Measurements from ENCODE around the gene ZNF586. TPM values are rescaled to one million over a fixed set of nuclear protein-coding genes. Genes with fewer than 3 reads are reported as not detected.
A peak's percentile ranks its signal among the peaks of the same experiment; 100 is the strongest.

Gene ZNF586
- total RNA-seq, 4 donors from 2014 or later: 20.6 to 47.4 (median 26.8) TPM

DNA sequence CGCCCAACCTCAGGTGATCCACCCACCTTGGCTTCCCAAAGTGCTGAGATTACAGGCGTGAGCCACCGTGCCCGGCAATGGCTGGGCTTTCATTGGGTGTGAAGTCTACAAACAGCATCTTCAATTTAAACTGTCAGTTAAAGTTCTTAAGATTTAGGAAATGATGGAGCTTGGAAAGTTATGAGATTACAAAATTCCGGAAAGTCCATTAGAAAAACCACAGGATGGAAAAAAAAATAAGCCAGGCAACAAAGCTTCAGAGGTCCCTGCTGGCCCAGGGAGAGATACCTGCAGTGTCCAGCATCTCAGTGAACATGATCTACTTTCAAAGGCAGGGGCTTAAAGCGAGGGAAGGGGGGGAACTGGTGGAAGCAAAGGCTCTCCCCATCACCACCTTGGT, 56.0 kb downstream of the ZNF586 start:
- H3K4me1 ChIP-seq: peaks cover 7% of the 10 kb centered on the region
- WGBS: 93% methylated on average over 6 of the region's 6 CpGs
- TF ChIP-seq CTCF (IDR thresholded peaks at IDR 0.05): no peak
- no peak for TF ChIP-seq EP300 (IDR thresholded peaks at IDR 0.05)
- no peak for TF ChIP-seq POLR2AphosphoS5 (IDR thresholded peaks at IDR 0.05)
- no peak for TF ChIP-seq POLR2A (IDR thresholded peaks at IDR 0.05)

GRCh38 chr19:57829316-57829715, 59.8 kb downstream of the ZNF586 start:
- Histone ChIP-seq H3K36me3 (peaks cover 10% of the 10 kb centered on the region), H3K27me3 (no peaks in the 10 kb centered on the region), H3K9me3 (no peaks in the 10 kb centered on the region), H3K4me3 (no peak overlapping the region), H3K4me1 (peaks cover 3% of the 10 kb centered on the region), H3K27ac (no peak overlapping the region)
- WGBS: 72% methylated on average over 5 of the region's 5 CpGs
- DNase-seq (ENCODE audit: low spot score in 2 of 2): no peak
- TF ChIP-seq POLR2A (IDR thresholded peaks at IDR 0.05): no peak
- no peak for TF ChIP-seq CTCF (IDR thresholded peaks at IDR 0.05)
- no peak for TF ChIP-seq EP300 (IDR thresholded peaks at IDR 0.05)
- TF ChIP-seq POLR2AphosphoS5 (IDR thresholded peaks at IDR 0.05): no peak

More for the DNA sequence above, 56.0 kb downstream of the ZNF586 start:
- Histone ChIP-seq H3K9me3 (no peaks in the 10 kb centered on the region), H3K27me3 (no peaks in the 10 kb centered on the region), H3K4me3 (no peak overlapping the region), H3K27ac (no peak overlapping the region), H3K36me3 (peaks cover 10% of the 10 kb centered on the region)
- no peak for DNase-seq (ENCODE audit: low spot score in 2 of 2)

DNA sequence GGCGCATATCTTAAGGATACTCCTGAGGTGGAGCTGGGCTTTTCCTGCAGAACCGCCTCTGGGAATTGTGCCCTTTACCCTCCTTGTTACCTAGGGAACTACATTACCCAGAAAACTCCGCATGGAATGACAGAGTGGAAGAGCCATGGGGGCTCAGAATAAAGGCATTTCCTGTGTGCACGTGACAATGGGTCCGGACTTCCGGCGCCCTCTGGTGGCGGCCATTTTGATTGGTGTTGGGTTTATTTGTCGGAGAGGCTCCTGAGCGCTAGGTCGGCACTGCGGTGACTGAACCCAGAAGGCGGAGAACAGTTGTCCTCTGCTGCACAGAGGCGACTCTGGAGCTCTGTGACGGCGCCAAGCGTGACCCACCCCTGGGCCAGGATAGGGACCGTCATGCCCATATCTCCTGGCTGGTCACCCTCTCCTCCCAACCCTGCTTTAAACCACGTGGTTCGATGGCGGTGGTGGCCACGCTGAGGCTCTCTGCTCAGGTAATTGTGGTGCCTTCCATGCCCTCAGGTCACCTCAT, 60.7 kb downstream of the ZNF586 start, which contains the start of gene ZNF587B:
Gene ZNF587B, plus strand, starts transcription at position 229 of the 532 bp plus-strand sequence. Its CDS starts 230 bp downstream, at position 459.
- no peak for DNase-seq (ENCODE audit: low spot score in 2 of 2)
- WGBS: 26% methylated on average over 17 of the region's 22 CpGs
- peak within 1 kb of the TSS; percentile 29 for H3K27ac ChIP-seq

More for the DNA sequence above, 60.7 kb downstream of the ZNF586 start, which contains the start of gene ZNF587B:
- no peaks in the 10 kb centered on the region for H3K9me3 ChIP-seq
- peaks cover 3% of the 10 kb centered on the region for H3K4me1 ChIP-seq
- no peaks in the 10 kb centered on the region for H3K27me3 ChIP-seq
- H3K4me3 ChIP-seq: peak within 1 kb of the TSS; percentile 28
- TF ChIP-seq CTCF (IDR thresholded peaks at IDR 0.05) (peak in 1 of 2 donors; percentile 26), POLR2A (IDR thresholded peaks at IDR 0.05) (no peak), POLR2AphosphoS5 (IDR thresholded peaks at IDR 0.05) (no peak)
- H3K36me3 ChIP-seq: peaks cover 10% of the 10 kb centered on the region

Other genes with a start within 250 kb of the ZNF586 start
- gene ZNF549, start 242.3 kb upstream of the ZNF586 start, total RNA-seq: 1 to 10 TPM; 3.4 to 9.5 (median 4.9) TPM
- gene ZNF550, start 209.8 kb upstream of the ZNF586 start, total RNA-seq: 10 to 100 TPM in 2 of 4 donors, 1 to 10 TPM in 2; 6.6 to 21.9 (median 11.3) TPM
- gene ZNF416, start 190.8 kb upstream of the ZNF586 start, total RNA-seq: 1 to 10 TPM; 5.3 to 8.7 (median 6.1) TPM
- gene ZIK1, start 185.5 kb upstream of the ZNF586 start, total RNA-seq: 1 to 10 TPM; 3.0 to 5.7 (median 4.1) TPM
- 1 to 10 TPM; 4.7 to 9.7 (median 7.2) TPM for gene ZNF530, start 169.8 kb upstream of the ZNF586 start, total RNA-seq
- gene ZNF134, start 155.4 kb upstream of the ZNF586 start, total RNA-seq: 10 to 100 TPM; 15.8 to 35.0 (median 21.5) TPM
- gene ZNF211, start 136.5 kb upstream of the ZNF586 start, total RNA-seq: 10 to 100 TPM in 3 of 4 donors, 1 to 10 TPM in 1; 7.5 to 21.3 (median 14.1) TPM
- gene ZSCAN4, start 100.7 kb upstream of the ZNF586 start, total RNA-seq: 1 to 10 TPM in 2 of 4 donors, not detected in 2; 2.3 to 3.9 TPM
- 10 to 100 TPM; 21.5 to 42.3 (median 29.7) TPM for gene ZNF551, start 87.7 kb upstream of the ZNF586 start, total RNA-seq
- 1 to 10 TPM in 2 of 4 donors, under 1 TPM in 1, not detected in 1; 0.13 to 1.3 (median 1.3) TPM for gene ZNF154, start 60.5 kb upstream of the ZNF586 start, total RNA-seq
- 1 to 10 TPM; 2.0 to 8.4 (median 2.8) TPM for gene ZNF671, start 42.1 kb upstream of the ZNF586 start, total RNA-seq
- 10 to 100 TPM; 11.2 to 23.8 (median 15.0) TPM for gene ZNF776, start 22.9 kb upstream of the ZNF586 start, total RNA-seq
- gene ZNF552, start 45.2 kb downstream of the ZNF586 start, total RNA-seq: 10 to 100 TPM in 1 of 4 donors, 1 to 10 TPM in 3; 5.6 to 11.5 (median 8.3) TPM
- 10 to 100 TPM; 15.0 to 28.6 (median 19.6) TPM for gene ZNF587B, start 60.6 kb downstream of the ZNF586 start, total RNA-seq
- gene ZNF587, start 80.2 kb downstream of the ZNF586 start, total RNA-seq: 10 to 100 TPM; 16.4 to 43.2 (median 20.0) TPM
- 10 to 100 TPM in 3 of 4 donors, 1 to 10 TPM in 1; 9.1 to 36.6 (median 18.3) TPM for gene ZNF814, start 119.4 kb downstream of the ZNF586 start, total RNA-seq
- 10 to 100 TPM in 2 of 4 donors, 1 to 10 TPM in 2; 8.0 to 18.5 (median 10.8) TPM for gene ZNF417, start 146.9 kb downstream of the ZNF586 start, total RNA-seq
- 10 to 100 TPM in 1 of 4 donors, 1 to 10 TPM in 3; 1.2 to 33.4 (median 4.5) TPM for gene ZNF418, start 165.7 kb downstream of the ZNF586 start, total RNA-seq
- gene ZNF256, start 178.0 kb downstream of the ZNF586 start, total RNA-seq: 10 to 100 TPM; 10.5 to 15.4 (median 12.7) TPM
- gene C19orf18, start 204.9 kb downstream of the ZNF586 start, total RNA-seq: 1 to 10 TPM in 1 of 4 donors, under 1 TPM in 2, not detected in 1; 0.62 to 1.0 (median 0.83) TPM
- gene ZNF606, start 233.1 kb downstream of the ZNF586 start, total RNA-seq: 10 to 100 TPM in 3 of 4 donors, 1 to 10 TPM in 1; 4.0 to 21.9 (median 14.3) TPM